Fibroblast of the conjunctiva (primary cell): Measurements from ENCODE around the gene CAMSAP1.

Source experiments
- DNase-seq: peaks from one replicate; pipeline ENCODE4 v3.0.0-alpha.2; 2010; ENCODE audit warnings: low read depth

CAMSAP1 gene

DNA sequence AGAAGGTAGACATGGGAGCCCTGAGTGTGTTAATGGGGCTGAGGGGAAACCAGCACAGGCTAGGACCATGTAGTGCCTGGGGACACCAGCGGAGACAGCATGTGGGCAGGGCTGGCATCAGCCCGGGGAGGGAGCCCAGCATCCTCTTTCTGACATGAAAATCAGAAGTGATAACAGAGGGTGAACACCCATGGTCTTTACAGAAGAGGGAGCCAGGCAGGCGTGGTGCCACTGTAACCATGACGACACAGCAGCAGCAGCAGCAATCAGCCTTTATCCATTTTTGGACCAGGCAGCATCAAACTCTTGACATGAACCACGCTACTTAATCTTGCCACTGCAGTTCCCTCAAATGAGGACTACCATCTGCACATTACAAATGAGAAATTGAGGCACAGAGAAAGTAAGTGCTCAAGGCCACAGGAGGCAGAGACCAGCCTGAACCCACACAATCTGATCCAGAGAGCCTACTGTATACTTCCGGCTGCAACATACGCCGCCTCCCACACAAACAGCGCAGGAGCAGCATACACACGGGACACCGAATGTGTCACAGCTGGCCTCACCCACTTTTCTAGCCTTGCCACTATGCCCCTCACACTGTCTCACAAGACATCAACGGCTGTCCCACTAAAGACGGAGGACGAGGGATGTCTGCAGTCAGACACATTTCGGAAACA is 23.8 kb downstream of the CAMSAP1 start:
- no peak for DNase-seq

DNA sequence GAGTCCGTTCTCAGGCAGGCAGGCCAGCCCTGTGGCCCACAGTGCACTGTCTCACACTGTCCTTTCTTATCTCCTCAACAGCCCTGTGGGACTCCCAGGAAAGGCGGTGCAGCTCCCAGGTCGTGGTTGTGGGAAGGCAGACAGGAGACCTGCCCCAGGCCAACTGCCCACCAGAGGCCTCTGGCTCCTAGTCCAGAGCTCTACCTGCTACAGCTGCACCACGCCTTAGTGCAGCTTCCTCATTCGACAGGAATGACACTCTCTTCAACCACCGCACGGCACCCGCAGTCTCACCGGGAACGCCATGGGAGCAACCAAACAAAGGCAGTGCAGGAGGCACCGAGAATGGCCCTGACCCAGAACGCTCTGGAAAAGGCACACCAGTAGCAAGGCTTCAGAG is 25.3 kb downstream of the CAMSAP1 start:
- no peak for DNase-seq

DNA sequence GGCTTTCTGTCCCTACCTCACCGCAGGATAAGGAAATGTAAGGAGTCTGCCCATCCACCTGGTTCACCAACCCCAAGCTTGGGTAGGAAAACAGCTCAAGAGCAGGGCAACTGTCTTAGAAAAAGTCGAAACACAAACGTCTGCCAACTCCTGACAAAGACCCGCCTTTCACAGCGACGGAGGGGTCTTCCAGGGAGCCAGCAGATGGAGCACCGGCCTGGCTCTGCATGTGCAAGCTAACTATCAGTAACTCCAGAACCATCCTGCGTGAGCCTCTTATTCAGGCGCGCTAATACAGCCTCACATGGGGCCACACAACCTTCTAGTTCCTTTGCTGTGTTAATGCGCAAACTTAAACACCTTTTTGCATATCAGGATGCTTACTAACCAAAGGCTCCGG is 26.9 kb downstream of the CAMSAP1 start:
- DNase-seq = no peak

DNA sequence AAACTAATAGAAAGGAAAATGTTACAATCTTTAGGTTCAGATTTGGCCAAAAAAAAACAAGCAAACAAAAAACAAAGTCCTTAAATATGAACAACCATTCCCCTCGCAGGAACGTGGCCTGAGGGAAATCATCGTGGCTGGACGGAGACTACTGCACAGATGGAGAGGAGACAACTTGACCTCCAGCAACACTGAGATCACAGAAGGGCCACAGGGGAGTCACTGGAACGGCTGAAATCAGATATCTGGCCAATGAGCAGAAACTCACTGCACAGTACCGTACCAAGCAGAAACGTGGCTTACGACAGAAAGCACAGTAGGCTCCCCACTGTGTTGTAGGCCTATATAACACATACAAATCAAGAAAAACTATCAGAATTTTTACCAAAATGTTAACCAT is 27.7 kb downstream of the CAMSAP1 start:
- no peak for DNase-seq

DNA sequence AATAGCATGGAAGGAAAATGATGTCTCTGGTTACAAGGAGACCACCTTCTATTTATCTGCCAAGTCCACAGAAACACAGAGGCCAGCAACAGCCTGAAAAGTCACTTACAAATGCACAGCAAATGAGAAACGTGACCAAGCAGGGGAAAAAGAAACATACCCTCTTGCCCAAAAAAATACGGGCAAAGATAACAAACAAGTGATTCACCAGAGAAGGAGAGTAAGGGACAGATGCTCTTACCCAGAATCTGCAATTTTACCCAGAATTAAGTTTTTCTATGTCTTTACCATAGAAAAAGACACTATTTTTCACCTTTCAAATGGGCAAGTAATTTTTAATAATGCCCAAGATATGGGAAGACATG is 28.1 kb downstream of the CAMSAP1 start:
- no peak for DNase-seq

DNA sequence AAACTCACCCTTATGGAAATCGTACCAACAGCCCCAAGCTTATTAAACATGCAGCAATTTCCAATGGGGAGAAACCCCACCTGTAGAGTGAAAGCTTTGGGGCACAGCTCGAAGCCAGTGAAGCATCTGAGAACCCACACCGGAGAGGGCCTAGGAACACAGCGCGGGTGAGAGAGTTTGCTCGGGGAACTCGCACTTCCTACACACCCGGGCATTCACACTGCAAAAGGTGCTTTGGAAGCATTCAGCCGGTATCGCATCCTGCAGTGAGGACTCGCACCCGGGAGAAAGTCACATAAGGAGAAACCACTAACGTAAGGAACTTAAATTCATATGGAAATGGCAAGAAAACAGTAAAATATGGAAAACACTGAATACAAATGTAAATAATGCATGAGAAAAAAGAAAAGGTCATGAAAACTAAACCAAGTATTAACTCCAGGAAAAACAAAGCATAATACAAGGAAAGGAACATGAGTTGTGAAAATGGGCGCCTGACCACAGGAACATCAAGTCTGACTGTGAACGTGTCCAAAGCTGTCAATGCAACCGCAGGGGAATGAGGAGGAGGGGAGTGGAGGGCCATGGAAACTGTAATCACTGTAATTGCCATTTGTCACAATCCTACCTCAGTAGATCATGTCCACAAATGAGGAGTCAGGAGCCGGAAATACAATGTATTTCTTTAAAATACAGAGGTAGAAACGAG is 28.7 kb downstream of the CAMSAP1 start:
- DNase-seq = no peak

DNA sequence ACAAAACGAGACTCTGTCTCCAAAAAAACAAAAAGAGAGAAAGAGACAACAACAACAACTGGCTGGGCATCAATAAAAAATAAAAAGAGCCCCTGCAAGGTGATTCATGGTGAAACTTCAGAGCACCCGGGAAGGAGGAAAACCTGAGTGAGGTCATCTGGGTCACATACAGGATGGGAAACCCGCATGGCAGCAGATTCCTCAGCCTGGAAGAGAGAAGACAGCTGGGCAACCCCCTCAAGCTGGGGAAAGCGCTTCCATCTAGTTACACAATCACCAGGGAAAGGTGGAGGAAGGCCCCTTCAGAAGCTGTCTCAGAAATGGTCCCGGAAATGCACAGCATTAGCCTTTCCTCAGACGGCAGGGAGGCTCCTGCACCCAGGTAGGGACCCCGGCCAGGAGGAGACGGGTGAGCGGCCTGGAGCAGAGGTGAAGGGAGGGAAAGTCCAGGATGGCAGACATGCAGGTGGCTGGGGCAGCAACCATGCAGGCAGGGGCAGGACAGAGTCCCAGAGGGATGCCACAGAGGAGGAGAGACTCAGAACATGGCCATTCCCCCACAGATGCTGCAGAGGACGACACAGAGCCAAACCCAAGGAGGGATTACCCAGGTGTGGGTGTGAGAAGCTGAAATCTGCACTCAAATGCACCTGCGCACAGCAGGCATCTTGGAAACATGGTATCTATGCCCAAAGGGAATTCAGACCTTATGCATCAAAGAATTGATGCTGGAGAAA is 29.4 kb downstream of the CAMSAP1 start:
- DNase-seq = no peak

DNA sequence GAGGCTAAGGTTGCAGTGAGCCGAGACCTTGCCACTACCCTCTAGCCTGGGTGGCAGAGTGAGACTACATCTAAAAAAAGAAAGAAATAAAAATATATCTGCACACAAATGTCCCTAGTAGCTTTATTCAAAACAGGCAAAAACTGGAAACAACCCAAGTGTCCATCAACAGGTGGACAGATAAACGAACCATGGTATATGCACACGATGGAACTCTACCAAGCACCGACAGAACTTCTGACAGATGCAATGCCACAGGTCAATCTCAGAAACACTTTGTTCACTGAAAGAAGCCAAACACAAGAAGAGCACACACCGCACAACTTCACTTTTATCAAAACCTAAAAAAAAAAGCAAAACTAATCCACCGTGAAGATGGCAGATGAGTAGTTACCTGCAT is 30.4 kb downstream of the CAMSAP1 start:
- no peak for DNase-seq

DNA sequence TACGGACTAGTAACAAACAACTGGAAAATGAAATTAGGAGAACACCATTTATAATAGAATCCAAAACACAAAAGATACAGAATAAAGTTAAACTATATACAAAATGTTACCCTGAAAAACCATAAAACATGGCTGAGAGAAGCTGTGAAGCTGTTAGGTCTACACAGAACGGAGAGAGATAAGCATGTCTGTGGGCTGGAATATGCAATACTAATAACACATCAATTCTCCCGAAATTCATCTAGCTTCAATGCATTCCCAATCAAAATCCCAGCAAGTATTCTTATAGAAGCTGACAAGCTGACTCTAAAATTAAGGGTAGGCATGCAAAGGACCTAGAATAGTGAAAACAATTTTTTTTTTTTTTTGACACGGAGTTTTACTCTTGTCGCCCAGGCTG is 32.5 kb downstream of the CAMSAP1 start:
- DNase-seq = no peak

DNA sequence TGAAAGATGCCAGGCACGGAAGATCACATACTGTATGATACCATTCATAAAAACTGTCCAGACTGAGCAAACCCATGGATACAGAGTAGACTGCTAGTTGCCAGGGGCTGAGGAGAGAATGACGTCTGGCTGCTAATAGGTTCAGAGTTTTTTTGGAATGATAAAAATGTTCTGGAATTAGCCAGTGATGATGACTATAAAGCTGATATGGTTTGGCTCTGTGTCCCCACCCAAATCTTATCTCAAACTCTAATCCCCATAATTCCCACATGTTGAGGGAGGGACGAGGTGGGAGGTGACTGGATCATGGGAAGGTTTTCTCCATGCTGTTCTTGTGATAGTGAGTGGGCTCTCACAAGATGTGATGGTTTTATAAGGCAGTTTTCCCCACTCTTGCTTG is 37.4 kb downstream of the CAMSAP1 start:
- DNase-seq = no peak

DNA sequence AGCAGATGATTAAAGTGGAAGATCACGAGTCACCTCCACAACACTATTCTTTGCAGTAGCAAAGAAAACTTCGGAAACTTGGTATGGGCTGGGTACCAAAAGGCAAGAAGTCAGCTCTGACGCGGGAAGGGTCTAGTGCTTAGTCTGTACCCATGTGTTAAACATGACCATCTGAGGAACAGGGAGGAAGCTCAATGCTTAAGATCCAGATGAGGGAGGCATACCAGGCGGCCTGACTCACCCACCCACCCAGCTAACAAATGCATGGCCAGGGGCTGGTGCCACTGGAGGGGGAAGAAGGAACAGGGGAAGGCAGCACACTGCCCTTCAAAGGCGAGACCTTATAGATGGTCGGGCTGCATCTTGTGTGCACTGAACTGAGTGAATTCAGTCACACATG is 41.8 kb downstream of the CAMSAP1 start:
- no peak for DNase-seq

DNA sequence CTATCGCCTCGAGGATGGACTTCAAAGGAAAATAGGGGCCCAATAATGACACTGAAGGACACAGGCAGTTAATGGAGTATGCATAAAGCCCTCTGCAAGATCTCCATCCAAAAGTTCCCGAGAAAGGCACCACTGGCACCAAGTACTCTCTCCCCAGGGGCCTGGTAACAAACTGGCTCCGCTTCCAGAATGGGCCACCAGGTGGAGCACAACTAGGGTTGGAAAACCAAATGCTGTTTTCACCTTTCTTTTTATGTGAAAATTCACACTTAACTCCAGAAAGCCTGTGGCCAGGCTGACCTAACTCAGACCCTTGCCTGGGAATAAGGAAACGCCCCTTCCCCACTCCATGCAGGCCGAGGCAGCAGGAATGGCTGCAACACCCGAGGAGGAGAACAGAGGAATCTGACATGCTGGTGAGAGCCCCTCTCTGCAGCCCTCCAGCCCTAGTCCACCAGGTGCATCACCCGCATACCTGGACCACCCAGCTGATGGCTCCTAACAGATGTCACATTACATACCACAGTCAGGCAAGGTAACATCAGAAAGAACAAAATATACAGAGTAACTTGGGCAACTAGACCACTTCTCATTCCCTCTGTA is 42.8 kb downstream of the CAMSAP1 start:
- DNase-seq = peak; percentile 18

DNA sequence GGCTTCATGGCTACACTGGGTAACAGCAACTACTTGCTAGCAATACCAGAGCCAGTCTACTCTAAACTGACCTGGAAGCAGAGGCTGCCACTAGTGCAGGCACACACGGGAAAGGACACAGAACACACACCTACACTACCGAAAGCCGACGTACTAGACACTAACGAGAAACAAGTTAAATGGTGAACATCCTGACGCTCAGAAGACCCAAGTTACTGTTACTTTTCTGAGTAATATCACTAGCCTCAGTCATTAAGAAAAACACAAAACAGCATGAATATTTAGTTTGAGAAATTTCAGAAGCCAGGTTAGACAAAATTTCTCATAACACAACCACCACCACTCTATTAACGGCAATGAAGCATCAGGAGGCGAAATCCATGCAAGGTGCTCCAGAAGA is 44.5 kb downstream of the CAMSAP1 start:
- no peak for DNase-seq

DNA sequence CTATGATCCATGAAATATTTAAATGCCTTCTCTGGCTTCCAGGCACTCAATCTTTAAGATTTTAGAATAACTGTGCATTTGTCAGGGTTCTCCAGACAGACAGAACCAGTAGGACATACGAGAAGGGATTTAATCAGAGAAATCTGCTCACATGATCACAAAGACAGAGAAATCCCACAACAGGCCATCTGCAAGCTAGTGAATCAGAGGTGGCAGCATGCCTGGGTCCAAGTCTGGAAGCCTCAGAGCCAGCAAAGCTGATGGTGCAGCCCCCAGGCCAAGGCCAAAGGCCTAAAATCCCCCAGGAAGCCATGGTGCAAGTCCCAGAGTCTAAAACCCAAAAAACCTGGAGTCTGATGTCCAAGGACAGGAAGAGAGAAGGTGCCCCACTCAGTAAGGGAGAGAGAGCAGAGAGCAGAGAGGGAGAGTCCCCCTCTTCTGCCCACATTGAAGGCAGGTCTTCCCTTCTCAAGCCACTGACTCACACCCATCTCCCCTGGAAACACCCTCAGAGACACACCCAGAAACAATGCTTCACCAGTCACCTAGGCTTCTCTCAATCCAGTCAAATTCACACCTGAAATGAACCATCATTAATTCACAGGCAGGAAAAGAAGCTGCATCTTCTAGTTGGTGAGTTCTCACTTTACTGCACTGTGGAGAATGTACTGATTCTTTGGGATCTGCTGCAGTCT is 48.7 kb downstream of the CAMSAP1 start:
- DNase-seq = no peak

DNA sequence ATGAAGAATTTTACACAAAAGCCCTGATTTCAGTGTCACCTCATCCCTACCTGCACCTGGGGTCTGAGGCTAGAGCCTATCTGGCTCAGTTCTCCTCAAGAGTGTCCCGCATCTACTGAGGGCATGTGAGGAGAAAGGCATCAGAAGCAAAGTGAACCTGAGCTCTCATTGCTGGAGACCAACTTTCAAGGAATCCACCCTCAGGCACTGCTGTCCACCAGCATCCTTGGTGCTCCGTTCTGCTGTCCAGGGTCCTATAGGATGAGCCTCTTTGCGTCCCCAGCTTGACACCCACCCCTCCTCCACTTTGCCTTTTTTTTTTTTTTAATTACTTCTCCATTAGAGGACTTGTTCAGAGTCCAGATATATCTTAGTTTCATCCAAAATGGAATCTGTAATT is 49.5 kb downstream of the CAMSAP1 start:
- no peak for DNase-seq

DNA sequence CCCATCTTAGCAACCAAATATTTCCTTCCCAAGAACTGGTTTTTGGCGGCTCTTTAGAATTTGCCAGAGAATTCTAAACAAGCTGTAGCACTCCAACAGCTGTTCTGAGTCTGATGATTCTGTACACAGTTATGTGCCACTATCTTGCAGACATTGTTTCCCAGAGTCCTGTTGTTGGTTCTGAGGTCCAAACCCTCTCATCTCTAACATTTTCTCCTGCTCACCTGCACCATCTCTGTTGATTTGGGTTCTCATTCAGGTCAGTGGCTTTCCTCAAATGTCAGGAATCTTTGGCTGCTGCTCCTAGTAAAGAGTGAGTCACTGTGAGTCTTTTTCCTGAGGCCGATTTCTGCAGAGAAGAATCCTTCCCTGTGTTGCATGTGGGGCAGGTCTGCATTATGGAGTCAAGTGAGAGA is 50.0 kb downstream of the CAMSAP1 start:
- DNase-seq = no peak

DNA sequence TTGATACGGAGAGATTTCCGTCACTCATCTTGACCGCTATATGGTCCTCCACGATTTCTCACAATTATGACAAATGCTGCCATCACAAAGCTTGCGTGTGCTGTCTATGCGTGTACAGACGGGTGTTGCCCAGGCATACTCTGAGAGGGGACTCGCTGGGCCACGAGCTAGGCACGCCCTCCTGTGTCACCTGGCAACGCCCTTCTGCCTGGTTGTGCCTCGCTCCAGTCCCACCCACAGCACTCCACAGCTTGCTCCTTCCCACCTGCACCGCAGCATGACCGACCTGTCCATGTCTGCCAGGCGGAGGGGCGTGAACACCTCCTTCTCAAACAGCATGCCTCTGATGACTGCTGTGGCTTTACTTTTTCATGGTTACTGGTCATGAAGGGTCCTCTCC is 55.6 kb downstream of the CAMSAP1 start:
- no peak for DNase-seq

DNA sequence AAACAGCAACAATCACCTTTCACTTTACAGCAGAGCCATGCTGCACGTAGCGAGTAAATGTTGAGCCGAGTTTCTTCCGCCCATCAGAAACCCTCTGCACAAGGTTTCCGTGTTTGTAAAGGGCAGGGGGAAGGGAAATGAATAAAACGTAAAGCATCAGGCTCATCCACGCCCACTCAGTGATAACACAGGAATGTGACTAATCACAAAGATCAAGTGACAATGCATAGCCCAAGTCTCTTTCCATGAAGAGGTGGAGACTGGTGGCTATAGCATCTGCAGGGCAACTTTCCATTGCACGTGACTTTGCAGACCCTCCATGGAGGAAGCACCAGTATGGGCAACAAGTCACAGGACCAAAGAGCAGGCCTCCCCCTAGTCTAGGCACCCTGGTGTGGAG is 56.6 kb downstream of the CAMSAP1 start:
- no peak for DNase-seq

DNA sequence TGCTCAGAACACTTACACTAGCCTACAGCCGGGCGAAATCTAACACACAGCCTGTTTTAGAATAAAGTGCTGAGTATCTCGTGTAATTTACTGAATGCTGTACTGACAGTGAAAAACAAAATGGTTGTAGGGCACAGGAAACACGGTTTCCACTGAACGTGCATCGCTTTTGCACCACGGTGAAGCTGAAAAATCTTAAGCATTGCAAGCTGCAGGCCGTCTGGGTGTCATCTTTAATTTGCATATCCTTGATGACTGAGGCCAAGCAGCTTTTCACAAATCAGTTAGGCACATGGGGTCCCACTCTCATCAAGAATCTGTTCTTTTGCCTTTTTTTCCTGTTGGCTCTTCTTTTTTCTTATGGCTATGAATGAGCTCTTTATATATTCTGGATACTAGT is 58.2 kb downstream of the CAMSAP1 start:
- no peak for DNase-seq

DNA sequence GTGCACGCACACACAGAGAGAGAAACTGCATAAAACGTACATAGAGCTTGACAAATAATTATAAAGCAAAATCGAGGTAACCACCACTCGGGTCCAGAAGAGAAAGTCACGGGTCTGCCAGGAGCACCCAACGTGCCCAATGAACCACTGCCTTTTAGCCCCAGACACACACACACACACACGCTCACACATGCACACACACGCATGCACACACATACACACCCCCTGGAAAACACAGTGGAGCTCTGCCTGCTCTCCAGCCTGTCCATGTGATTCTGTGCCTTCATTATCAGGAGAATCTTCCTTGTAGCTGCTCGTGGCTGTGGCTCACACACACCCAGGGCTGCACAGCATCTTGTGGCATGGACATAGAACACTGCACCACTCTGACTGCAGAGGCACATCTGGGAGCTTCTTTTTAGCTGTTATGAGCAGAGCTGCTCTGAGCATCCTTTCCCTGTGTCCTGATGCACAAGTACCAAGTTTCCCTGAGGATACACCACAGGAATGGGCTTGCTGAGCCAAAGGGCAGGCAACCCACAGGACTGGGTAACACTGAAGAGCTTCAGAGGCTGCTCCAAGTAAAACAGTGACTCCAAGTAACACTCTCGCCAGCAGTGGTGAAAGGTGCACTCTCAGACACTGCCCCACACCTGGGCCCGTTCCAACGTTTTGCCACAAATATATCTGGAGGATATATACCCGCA is 58.9 kb downstream of the CAMSAP1 start:
- DNase-seq = no peak

DNA sequence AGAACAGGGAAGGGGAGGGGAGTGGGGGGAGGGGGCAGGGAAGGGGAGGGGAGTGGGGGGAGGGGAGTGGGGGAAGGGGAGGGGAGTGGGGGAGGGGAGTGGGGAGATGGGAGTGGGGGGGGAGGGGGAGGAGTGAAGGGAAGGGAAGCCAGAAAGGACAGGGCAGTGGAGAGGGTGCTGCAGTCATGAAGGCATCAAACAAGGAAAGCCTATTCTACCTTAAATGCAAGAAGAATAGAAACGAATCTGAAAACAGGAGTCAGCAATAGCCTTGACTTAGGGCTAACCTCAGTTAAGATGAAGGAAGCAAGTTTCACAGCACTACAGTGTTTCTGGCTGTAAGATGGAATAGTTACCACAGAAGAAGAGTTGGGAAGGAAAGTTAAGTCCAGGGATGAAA is 59.5 kb downstream of the CAMSAP1 start:
- no peak for DNase-seq

DNA sequence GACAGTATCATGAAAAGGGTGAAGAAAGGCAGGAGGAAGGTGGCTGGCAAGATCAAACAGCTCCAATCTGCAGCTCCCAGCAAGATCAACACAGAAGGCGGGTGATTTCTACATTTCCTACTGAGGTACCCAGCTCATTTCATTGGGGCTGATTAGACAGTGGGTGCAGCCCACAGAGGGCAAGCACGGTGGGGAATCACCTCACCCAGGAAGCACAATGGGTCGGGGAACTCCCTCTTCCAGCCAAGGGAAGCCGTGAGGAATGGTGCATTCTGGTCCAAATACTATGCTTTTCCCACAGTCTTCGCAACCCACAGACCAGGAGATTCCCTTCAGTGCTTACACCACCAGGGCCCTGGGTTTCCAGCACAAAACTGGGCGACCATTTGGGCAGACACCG is 66.8 kb downstream of the CAMSAP1 start:
- DNase-seq = no peak
